HG03575 (cell line): ENCODE measurements around the gene CLMN.
"Not testable (repeated sequence)": the region's sequence is repeated elsewhere in the genome, so short reads cannot be mapped to it uniquely, and the experiment has no call there.

Source experiments
- ATAC-seq: cut with Tn5 transposase; IDR thresholded peaks from one replicate; pipeline ENCODE4 v1.9.1; 2021; ENCODE audit not compliant: unreplicated experiment, insufficient number of reproducible peaks, low FRiP score; ENCODE audit errors: extremely low read depth

Gene CLMN

DNA sequence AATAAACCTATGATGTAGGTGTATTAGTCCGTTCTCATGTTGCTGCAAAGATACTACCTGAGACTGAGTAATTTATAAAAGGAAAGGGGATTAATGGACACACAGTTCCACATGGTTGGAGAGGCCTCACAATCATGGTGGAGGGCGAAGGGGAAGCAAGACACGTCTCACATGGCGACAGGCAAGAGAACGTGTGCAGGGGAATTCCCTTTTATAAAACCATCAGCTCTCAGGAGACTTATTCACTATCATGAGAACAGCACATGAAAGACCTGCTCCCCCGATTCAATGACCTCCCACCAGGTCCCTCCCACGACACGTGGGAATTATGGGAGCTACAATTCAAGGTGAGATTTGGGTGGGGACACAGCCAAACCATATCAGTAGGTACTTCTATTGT, 103.7 kb downstream of the CLMN start:
- no peak for ATAC-seq

DNA sequence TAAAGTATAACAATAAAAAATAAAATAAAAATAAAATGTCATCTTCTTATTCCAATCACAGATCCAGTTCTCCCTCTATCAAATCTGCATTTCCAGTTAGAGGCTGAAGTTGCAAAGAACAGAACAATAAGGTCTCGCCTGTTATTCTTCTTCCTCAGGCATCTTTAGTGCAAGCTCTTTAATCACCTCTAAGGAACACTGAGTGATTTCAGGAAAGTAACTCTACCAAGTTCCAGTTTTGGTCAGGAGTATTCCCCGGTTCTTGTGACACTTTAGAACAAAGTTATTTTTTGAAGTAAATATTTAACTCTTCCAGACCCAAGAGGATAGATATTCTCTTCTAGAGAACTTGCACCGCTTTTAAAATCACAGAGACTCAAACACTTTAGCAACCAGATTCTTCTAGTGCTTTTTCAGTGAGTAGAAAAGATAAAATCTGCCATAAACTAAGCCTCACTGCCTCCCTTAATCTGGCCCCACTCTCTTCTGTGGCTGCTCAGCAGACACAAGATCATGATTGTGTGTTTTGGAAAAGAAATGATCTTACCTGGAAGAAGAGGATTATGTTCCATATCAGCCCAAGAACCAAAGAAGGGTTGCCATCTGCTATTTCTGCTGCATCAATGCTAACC, 104.5 kb downstream of the CLMN start:
- no peak for ATAC-seq

DNA sequence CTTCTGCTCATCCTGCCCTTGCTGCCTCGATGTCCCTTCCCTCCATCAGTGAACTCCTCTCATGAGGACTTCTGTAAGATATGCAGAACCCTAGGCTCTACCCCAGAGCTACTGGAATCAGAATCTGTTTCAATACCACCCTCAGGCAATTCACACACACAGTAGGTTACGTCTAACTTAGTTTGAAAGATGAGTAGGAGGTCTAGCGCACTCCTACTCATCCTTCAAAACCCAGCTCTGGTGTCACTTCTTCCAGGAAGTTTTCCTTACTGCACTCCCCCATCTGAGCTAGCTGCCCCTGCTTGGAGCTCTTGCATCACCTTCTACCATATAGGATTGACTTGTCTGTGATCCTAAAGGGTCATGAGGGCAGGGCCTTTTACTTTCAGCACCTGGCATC, 105.9 kb downstream of the CLMN start:
- no peak for ATAC-seq

DNA sequence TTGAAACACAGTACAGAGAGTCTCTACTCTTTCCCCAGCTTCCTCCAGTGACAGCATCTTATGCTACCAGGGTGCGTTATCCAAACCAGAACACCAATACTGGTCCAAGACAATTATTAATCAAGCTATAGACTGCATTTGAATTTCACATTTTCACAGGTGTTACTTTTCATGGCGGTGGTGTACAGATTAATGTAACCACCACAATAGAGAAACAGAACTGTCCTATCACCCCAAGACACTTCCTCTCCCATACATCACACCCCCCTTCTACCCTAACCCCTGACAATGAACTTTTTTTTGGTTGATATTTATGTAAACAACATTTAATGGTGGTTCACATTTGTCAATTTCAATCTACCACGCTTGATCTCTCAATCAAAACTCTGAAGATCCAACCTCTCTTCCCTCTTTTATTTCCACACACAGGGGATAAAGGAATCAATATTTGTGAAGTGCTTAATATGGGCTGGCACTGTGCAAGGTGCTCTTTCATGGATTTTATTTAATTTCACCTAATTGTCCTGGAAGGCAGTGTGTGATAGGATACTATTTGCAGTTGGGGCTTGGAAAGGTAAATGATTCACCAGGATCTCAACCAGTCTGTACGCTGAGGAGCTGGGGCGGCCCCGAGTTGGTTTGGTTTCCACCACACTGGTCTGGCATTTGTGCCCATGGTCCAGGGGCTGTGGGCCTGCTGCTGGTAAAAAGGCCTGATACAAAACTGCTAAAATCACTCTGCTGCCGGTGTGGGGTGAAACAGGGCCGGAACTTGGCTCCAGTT, 107.8 kb downstream of the CLMN start:
- no peak for ATAC-seq

DNA sequence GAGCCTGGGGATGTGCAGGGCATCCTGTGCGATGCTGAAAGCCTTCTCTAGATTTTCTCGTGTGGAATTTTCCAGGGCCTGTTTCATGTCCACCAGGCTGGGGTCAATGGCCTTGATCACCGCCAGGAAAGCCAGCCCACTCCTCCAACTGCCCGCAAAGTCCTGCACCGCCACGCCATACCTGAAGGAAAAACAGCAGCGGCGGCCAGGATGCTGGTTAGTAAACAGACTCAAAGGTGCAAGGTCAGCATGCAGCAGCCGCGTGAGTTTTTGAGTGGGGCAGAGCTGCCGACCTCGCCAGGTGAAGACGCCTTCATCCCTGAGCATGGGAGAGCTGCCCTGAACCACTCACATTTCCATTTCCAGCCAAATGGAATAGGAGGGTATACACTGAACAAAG, 109.0 kb downstream of the CLMN start:
- no peak for ATAC-seq

DNA sequence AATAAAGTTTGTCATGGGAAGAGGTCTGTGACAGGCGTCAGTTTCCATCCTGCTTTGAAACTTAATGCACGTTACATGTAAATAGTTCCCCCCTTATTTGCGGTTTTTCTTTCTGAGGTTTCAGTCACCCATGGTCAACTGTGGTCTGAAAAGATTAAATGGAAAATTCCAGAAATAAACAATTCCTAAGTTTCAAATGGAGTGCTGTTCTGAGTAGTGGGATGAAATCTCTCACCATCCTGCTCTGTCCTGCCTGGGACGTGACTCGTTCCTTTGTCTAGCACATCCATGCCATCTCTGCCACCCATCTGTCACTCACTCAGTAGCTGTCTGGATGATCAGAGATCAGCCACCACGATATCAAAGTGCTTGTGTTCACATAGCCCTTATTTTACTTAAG, 111.1 kb downstream of the CLMN start:
- no peak for ATAC-seq

DNA sequence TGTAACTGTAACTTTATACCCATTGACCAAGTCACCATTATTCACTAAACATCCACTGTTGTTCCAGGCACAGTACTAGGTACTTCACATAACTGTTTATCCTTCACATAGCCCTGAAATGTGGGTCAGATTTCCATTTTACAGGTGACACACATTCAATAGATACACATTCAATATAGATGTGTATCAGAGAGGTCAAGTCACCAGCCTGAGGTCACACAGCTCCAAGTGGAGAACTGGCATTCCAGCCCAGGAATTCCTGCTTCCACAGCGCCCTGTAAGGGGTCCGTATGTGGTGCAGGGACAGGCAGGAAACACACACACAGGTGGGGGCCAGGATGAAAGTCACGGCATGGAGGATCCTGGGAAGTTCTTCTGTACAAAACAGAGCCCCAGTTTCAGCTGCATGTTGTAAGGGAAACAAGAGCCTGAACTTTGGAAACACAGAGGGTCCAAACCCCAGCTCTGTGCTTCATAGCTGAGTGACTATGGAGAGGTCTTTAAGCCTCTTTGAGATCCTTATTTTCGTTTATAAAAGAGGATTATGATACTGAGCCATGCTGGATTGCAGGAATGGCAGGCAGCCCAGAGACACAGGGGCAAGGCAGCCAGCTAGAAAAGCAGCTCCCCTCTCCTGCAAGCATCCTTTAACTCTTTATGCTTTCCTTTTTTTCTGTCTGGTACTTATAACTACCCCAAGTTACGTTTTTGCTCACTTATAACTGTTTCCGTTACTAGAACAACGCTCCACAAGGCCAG, 112.1 kb downstream of the CLMN start:
- ATAC-seq: no peak

DNA sequence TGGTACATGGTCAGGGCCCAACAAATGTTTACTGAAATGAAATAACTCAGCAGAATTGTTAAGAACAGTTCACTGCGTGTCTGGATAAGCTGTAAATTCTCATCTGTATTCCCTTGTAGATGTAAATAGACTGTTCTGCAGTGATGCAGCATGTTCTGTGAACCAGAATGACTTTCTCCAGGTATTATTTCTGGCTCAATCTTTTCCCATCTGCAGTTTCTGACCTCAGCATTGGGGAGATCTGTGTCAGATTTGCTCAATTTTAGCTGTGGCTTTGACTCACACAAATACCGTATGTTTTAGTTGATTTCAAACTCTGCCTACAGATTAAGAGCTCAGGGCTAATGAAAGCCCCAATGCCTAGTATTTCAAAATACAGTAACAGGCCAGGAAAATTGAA, 113.2 kb downstream of the CLMN start:
- no peak for ATAC-seq

DNA sequence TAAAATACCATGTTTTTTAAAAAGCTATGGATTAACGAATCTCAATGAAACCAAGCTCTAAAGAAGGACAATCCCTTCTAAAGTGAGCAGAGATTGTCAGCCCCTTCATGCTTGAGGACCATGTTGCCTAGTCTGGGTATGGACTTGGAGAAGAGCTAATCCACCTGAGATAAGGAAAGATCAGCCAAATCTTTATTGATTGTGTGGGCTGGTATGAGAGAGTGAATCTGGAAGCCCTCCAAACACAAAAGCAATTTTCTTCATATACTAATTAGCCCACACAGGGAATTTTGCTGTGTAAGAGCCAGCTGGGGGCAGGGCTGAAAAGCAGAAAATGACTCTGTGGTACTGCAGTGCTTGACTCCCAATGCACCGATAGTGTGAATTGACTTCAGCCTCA, 115.0 kb downstream of the CLMN start:
- no peak for ATAC-seq

DNA sequence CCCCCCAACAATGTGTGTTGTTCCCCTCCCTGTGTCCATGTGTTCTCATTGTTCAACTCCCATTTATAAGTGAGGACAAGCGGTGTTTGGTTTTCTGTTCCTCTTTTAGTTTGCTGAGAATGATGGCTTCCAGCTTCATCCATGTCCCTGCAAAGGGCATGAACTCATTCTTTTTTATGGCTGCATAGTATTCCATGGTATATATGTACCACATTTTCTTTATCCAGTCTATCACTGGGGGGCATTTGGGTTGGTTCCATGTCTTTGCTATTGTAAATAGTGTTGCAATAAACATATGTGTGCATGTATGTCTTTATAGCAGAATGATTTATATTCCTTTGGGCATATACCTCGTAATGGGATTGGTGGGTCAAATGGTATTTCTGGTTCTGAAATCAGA, 118.0 kb downstream of the CLMN start:
- not testable (repeated sequence) for ATAC-seq

DNA sequence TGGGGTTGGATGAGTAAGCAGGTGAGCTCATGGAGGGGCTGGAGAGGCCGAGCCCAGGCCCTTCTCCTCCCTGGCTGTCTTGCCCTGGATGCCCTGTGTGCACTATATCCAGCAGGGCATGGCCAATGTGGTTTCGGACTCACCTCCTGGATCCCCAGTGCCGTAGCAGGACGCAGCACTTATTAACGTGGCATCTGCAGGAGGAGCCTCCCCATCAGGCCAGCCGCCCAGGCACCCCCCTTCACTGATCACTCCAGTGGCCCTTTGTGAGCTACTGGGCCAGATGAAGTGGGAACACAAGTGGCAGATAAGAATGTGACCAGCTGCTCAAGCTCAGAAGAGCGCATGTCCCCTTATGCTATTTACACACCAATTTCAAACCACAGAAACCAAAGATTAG, 119.3 kb downstream of the CLMN start:
- ATAC-seq: no peak

DNA sequence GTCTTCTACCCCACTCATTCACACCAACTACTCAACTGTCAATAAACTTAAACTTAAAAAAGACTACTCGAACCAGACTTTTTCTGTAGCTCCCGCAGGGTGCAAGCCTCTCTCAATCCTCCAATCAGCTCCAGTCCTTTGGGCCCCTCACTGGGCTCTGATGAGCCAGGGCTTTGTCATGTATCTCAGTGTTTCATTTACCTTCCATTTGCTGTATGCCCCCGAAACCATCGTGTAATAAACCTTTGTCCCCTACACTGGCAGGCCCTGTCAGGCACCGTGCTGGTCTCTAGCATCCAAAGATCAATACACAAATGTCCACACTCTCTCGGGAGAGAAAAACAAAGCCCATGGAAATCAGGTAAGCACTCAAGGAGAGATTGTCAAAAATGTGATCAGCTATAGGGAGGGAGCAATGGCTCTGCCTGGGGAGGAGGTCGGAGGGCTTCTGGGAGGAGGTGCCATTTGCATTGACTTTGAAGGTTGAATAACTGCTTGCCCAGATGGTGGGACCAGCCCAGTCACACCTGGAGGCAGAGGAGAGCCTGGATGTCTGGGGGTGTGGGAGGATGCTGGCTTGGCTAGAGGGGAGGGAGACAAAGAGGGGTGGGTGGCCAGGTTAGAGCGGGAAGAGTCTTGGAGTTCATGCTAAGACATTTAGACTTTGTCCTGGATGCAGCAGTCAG, 120.3 kb downstream of the CLMN start:
- ATAC-seq: no peak

DNA sequence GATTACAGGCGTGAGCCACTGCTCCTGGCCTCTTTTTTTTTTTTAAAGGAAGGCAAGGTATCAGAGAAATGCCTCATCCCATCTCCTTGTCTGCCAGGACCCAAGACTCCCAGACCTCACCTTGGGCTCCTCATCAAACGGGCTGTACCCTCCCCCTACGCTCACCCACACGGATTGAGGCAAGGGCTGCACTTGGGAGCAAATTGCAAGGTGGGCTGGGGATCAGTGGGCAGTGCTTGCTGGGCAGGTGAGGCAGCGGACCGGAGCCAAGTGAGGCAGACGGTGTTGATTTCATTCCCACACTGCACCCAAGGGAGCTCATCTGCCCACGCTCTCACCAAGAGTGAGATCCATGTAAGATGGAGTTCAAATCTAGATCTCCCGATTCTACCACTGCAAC, 121.4 kb downstream of the CLMN start:
- no peak for ATAC-seq

DNA sequence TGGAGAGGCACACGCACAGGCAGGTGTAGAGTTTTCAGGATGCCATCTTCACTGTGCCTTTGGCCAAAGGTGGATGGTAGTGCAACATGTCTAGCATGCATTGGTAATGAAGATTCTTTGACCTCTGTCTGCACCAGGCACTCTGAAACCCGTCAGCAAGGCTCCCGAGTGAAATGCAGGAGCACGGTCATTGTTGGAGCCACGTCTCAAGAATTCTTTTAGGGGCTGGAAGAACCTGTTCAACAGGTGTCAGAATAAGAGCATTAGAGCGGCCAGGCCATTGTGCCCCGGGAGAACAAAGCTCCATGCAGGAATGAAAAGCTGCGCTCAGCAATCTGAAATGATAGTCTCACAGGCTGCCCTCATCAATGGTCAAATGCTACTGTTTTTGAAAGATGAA, 122.2 kb downstream of the CLMN start:
- ATAC-seq: no peak

DNA sequence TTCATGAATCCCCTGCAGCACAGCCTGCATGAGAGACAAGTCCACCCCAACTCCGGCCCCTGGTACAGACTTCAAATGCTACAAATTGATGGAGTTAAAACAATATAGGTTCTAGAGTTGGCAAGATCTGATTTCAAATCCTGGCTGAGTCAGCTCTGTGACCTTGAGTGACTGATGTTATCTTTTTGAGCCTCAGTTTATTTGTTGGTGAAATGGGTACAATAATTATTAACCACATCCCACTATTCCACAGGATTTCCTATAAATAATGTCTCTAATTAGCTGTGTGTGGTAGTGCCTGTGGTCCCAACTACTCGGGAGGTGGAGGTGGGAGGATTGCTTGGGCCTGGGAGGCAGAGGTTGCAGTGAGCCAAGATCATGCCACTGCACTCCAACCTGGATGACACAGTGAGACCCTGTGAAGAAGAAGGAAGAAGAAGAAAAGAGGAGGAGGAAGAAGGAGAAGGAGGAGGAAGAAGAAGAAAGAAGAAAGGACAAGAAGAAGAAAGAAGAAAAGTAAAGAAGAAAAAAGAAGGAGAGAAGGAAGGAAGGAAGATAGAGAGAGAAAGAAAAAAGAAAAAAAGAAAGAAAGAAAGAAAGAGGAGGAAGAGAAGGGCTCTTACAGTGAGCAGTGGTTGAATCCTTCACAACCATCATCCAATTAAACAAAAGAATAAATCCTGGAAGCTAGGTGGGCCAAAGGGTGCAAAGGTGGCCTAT, 122.7 kb downstream of the CLMN start:
- ATAC-seq: no peak

DNA sequence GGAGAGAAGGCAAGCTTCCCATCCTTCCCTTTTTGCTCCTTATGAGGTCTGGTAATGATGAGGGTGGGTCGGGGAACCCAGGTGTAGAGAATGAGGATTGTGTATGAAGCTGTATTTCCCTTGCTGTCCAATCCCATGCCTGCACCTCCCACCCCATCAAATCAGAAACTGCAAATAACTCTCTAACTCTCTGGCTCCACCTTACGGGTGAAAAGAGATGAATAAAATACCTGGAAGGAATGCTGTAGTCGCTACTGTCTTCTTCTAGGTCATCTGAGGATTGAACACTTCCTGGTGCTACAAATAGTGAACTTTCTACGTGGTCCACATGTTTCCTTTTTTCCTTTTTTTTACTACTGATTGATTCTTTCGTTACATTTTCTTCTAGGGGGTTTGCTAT, 123.4 kb downstream of the CLMN start:
- no peak for ATAC-seq

DNA sequence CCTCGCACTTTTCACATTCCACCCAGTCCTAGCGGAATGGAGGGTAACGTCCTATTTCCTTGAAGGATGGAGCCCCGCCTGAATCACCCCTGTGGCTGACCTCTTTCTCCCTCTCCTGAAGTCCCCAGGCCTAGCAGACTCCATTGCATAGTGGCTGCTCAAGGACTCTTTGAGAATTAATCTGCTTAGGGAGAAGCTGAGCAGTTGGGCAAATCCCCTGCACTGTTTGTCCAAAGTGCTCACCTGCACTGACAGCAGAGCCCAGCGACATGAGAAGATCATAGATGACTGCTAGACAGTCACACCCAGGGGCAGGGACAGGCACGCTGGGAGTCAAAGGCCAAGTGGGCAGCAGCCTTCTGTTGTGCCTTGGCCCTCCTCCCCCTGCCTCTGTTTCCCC, 124.7 kb downstream of the CLMN start:
- no peak for ATAC-seq

DNA sequence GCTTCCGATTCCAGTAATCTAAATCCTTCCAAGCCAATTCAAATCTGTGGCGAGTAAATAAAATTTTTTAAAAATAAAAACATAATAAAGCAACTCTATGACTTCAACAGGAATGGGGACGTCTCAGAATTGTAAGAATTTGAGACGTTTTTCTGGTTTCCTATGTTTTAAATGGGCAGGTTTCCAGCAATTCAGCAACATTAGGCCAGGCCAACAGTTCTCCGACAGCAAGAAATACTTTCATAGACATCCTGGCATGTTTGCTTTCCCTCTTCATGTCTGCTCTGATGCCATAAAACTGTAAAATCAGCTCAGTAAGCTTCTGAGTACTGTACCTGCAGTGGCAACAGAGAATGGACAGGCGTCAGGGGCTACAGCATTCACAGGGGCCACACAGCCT, 126.6 kb downstream of the CLMN start:
- no peak for ATAC-seq

DNA sequence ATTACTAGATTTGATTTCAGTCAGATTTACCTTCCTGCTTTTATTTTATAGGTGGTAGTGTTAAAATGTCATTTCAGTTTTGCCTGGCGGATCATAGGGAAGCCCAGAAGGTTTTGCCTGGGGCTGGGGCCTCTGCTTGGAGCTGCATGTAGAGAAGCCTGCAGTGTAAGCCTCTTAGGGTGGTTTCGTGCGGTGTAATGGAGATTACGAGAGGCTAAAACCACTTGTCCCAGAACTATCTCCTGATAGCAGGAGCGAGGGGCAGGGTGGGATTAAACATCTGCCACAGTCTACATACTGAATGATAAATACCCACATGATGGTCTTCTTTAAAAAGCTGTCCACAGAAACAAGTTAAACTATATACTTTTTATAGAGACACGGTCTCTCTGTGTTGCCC, 127.4 kb downstream of the CLMN start:
- no peak for ATAC-seq
